NK-92 treated with Interleukin-12 subunit alpha and Interleukin-12 subunit beta, amount 100 ng/mL, for 24 hours (cell line): ENCODE measurements around the gene FOXD4.
"Not testable (repeated sequence)": the region's sequence is repeated elsewhere in the genome, so short reads cannot be mapped to it uniquely, and the experiment has no call there.

Experiments used
- DNase-seq: peaks from one replicate; lab custom pipeline; 2025; lab: John Stamatoyannopoulos, UW

FOXD4 gene

GRCh38 chr9:117995-118467, at the start of gene FOXD4:
Gene FOXD4 (minus strand): TSS chr9:118417. CDS start chr9:118119, 298 bp downstream.
- not testable (repeated sequence) for DNase-seq

GRCh38 chr9:159871-160270, 41.7 kb upstream of the FOXD4 start:
- not testable (repeated sequence) for DNase-seq

DNA sequence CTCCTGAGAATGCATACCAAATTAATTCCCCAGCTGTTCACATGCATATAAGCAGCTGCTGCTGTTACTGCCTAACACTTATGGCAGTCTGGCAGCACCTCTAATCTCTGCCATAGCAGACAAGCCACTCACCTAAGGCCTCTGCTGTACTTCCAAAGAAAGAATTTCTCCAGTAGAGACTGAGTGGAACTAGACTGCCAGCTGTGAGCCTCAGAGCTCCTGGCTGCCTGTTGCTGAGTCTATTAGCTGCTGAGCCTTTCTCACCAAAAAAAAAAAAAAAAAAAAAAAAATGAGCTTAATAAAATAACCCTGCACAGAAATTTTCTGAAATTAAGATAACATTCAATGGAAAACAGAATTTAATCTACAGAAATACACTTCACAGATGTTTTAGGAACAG, 33.0 kb upstream of the FOXD4 start:
- DNase-seq = not testable (repeated sequence)

DNA sequence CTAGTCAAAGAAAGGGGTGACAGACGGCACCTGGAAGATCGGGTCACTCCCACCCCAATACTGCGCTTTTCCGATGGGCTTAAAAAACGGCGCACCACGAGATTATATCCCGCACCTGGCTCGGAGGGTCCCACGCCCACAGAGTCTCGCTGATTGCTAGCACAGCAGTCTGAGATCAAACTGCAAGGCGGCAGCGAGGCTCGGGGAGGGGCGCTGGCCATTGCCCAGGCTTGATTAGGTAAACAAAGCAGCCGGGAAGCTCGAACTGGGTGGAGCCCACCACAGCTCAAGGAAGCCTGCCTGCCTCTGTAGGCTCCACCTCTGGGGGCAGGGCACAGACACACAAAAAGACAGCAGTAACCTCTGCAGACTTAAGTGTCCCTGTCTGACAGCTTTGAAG, 21.7 kb upstream of the FOXD4 start:
- DNase-seq = not testable (repeated sequence)

DNA sequence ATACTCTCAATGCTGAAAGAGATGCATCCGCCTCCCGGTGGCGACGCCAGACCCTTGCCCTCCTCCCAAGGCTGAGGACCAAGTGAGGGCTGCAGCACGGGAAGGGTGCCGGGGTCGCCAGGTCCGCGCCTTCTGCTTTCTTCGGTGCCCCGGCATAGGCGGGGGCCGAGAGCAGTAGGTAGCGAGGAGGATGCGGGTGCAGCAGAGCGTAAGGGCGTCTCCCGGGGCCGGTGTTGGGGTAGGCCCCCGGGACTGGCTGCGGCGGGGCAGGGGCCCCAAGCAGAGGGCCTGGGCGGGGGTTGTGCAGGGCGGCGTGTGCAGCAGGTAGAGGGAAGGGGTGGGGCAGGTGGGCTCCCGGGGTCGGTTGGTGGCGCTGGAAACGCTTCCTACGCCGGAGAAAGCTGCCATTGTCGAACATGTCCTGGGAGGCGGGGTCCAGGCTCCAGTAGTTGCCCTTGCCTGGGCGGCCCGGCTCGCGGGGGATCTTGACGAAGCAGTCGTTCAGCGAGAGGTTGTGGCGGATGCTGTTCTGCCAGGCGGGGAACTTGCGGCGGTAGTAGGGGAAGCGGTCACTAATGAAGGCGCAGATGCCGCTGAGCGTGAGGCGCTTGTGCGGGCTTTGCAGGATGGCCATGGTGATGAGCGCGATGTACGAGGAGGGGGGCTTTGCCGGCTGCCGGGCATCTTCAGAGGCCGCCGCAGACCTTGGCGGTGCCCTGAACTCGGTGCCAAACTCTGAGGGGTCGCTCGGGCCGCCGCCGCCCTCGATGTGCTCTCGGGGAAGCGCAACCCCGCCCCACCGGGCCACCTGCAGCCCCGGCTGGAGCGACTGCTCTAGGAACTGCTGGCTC, 848 bp downstream of the FOXD4 start:
- not testable (repeated sequence) for DNase-seq

- DNase-seq = not testable (repeated sequence)
Observed at GRCh38 chr9:116239-117077, 1.8 kb downstream of the FOXD4 start.

- not testable (repeated sequence) for DNase-seq
Observed at GRCh38 chr9:115118-115451, 3.1 kb downstream of the FOXD4 start.

DNA sequence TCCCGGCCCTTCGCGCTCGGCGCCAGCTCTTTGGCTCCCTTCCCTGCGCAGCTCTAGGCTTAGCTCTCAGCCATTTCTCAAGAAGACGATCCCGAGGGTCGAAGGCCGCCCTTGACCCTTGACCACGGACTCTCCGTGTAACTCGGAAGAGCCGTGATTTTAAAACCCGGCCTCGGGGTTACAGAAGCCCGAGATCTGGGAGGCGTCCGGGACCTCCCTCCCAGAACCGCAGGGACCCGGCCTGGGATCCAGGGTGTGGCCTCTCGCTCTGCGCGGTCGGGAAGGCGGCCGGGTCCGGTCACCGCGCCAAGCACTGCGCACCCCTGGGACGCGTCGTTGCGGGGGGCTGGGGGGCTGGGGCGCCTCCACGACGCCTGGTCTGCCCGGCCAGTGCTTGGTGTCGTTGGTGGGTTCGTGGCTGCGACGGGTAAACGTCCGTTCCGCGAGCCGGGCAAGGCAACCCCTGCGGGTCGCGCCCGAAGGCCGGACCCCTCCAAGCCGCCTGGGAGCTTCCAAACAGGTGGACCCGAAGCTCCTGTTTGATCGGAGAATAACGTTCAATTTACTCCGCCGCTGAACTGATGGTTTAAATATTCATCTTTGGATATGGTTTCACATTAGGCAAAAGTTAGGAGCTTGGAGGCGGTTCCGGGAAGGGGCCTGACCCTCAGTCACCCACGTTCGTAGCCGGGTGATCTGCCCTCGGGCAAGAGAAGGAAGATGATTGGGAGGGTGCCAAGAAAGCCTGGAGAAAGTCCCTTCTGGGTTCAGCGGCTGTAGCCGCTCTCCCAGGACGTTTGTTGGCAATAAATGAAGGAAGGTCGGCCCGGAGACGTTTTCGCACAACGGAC, 3.7 kb downstream of the FOXD4 start:
- DNase-seq = not testable (repeated sequence)

DNA sequence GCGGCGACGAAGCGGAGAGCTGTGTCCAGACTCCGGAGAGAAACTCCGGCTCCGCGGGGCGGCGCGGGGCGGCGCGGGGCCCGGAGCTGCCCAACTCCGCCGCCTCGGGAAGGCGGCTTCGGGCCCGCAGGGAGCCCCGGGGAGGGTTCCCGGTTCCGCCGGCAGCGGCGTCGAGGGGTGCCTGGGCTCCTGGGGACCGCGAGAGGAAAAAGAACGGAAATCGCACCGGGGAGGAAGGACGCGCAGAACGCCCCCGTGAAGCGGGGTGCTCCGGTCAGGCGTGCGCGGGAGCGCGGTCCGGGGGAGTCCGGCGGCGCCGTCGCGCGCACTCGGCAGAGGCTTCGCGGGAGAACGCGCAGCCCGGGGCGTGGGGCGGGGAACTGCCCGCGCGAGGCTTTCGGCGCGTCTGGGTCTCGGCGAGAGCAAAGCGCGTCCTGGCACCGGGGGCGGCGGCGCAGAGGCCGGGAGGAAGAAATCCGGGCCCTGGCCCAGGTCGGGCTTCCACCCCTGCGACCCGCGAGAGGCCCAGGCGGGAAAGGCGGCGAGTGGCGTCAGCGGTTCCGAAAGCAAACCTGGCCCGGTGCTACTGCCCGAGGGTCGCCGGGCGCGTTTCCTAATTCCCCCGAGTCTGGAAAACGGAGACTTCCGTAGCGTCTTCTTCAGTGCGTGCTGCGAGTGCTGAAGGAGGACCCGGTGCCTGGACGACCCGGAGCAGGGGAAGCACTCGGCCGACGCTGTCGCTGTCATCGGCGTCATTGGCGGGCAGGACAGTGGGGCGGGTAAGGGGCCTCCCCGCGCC, 4.5 kb downstream of the FOXD4 start:
- not testable (repeated sequence) for DNase-seq

DNA sequence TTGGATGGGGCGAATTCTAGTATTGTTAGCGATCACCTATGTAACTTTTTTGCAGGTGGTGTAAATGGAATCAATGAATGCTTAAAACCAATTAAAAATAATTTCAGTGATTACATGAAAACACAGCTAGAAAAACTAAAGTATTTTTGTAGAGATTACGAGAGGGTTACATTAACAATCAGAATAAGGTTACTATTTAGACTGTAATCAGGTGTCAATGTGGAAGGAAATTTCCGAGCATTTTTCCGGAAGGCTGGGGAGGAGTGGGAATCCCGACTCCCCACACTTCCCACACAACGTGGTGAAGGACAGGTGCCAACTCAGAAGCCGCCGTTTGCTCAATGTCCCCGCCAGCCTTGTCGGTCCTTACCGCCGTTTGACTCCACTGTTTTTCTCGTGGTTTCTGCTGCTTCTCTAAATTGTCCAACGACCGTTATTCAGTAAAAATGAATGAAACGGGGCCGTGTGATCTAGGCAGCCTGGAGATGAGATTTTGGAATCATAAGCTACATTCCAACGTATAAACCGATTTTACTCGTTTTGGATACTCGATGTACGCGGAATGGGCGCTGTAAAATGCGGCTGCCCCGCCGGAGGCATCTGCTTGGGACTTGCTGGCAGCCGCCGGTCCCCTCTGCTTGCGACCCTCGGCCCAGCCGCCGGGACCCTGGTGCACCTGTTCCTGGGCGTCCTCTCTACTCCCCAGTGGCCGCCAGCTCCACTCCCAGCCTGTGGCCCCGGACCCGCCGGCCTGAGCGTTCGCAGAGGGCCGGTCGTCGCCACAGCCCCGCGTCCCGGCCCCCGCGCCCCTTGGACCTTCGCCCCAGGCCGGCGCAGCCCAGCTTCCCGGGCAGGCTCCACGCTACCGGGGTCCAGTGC, 5.4 kb downstream of the FOXD4 start:
- DNase-seq = not testable (repeated sequence)

GRCh38 chr9:110672-111071, 7.5 kb downstream of the FOXD4 start:
- DNase-seq = not testable (repeated sequence)

GRCh38 chr9:109540-109939, 8.7 kb downstream of the FOXD4 start:
- DNase-seq = not testable (repeated sequence)

- DNase-seq = not testable (repeated sequence)
Observed at GRCh38 chr9:108742-109495, 9.3 kb downstream of the FOXD4 start.

GRCh38 chr9:105991-106390, 12.2 kb downstream of the FOXD4 start:
- DNase-seq = not testable (repeated sequence)

DNA sequence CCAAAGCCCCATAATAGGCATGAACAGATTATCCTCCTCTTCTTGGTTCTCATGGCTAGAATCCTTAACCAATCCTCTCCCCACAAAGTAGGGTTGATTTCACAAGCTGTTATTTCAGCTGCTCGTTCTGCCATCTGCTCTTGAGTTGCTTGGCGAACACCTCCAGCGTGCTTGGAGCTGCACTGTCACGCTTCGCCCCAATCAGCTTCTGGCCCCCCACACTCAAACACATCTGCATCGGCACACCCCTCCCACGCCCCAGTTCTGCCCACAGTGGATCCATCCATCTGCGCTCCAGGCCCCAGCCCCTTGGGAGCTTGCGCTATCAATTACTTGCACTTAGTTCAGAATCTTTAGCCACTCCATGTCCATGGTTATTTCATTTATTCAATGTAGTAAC, 17.8 kb downstream of the FOXD4 start:
- DNase-seq = not testable (repeated sequence)

GRCh38 chr9:99867-100266, 18.4 kb downstream of the FOXD4 start:
- not testable (repeated sequence) for DNase-seq

DNA sequence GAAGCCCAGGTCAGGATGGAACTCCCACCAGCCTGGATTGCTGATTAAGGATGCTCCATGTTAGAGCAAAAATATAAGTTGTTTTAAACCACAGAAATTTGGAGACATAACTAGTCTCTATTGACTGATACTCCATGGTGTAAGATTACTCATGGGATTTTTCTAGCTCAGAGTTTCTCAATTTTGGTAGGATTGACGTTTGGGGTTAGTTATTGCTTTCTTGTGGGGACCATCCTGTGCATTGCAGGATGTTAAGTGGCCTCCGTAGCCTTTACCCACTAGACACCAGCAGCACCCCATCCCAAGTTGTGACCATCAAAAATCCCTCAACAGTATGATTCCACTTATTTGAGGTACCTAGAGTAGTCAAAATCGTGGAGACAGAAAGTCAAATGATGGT, 19.4 kb downstream of the FOXD4 start:
- not testable (repeated sequence) for DNase-seq

GRCh38 chr9:94992-95391, 23.2 kb downstream of the FOXD4 start:
- DNase-seq = not testable (repeated sequence)

DNA sequence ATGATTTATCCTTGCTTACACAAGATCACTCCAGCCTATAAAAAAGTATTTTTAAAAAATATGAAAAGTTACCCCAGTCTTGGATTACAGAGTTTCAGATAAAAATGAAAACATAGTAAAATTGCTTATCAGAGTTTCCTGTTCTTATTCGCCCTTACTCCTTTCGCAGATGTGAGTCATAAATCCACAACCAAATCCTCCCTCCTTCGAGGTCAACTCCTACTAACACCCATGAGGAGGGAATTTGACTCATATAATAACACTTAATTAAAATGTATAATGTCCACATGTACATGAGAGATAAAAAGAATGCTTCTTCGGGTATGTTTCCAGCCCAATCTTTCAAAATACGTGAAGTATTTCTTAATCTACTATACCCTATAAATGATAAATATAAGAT, 23.9 kb downstream of the FOXD4 start:
- not testable (repeated sequence) for DNase-seq
